ENCODE results near the gene MYL4.
A peak's percentile ranks its signal among the peaks of the same experiment; 100 is the strongest.

The MYL4 gene

DNA sequence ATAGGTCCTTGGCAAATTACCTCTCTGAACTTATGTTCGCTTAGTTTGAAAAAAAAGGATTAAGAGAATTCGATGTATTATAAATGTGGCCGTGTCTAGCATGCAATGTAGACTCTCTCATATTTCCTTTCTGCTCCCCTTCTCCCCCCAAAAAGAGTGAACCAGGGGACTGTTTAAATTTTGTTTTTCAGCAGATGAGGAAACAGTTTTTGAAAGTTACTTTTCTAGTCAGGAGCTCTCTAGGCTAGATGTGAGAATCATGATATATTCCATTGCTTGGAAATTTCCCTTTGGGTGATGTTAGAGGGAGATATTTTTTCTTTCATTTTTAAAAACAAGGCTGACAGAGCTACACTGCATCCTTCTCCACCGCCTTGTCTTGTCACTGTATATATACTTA, 18.9 kb upstream of the MYL4 start:
- no peaks in the 10 kb centered on the region for H3K27me3 ChIP-seq (ENCODE audit: control insufficient read depth in 5 of 5, insufficient read depth in 4 of 5, low read length in 5 of 5)
- H3K4me3 ChIP-seq (ENCODE audit: low read depth in 1 of 5, low read length in 5 of 5) = no peak overlapping the region
- peaks cover 0 to 30% (median 23%) of the 10 kb centered on the region in 5 donors for H3K4me1 ChIP-seq (ENCODE audit: control insufficient read depth in 5 of 5, insufficient read depth in 5 of 5, low read length in 5 of 5)
- H3K9me3 ChIP-seq (ENCODE audit: control insufficient read depth in 5 of 5, low read length in 5 of 5) = no peaks in the 10 kb centered on the region
- peak overlapping the region; percentile 99 for H3K27ac ChIP-seq (ENCODE audit: low read depth, low read length)
- peak overlapping the region in 1 of 5 donors; percentile 89 for H3K9ac ChIP-seq (ENCODE audit: low read length in 5 of 5)
- H3K36me3 ChIP-seq (ENCODE audit: control insufficient read depth in 5 of 5, insufficient read depth in 5 of 5, low read length in 5 of 5) = no peaks in the 10 kb centered on the region

DNA sequence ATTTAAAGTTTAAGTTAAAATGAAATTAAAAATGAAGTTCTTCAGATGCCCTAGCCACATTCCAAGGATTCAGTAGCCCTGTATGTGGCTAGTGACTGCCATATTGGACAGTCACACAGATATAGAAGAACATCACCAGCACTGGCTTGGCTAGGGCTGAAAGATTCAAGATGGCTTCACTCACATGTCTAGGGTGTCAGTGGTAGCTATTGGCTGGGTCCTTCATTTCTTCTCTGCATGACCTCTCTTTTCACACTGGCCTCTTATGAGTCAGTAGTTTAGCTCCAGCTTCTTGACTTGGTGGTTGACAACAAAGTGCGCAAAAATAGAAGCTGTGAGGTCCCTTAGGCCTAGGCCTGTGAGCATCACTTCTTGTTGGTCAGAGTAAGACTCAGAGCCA, 18.4 kb upstream of the MYL4 start:
- peaks cover 0 to 27% (median 19%) of the 10 kb centered on the region in 5 donors for H3K4me1 ChIP-seq (ENCODE audit: control insufficient read depth in 5 of 5, insufficient read depth in 5 of 5, low read length in 5 of 5)
- no peaks in the 10 kb centered on the region for H3K9me3 ChIP-seq (ENCODE audit: control insufficient read depth in 5 of 5, low read length in 5 of 5)
- H3K27me3 ChIP-seq (ENCODE audit: control insufficient read depth in 5 of 5, insufficient read depth in 4 of 5, low read length in 5 of 5) = no peaks in the 10 kb centered on the region
- no peak overlapping the region for H3K4me3 ChIP-seq (ENCODE audit: low read depth in 1 of 5, low read length in 5 of 5)
- H3K36me3 ChIP-seq (ENCODE audit: control insufficient read depth in 5 of 5, insufficient read depth in 5 of 5, low read length in 5 of 5) = no peaks in the 10 kb centered on the region
- no peak overlapping the region for H3K27ac ChIP-seq (ENCODE audit: low read depth, low read length)
- no peak overlapping the region for H3K9ac ChIP-seq (ENCODE audit: low read length in 5 of 5)

DNA sequence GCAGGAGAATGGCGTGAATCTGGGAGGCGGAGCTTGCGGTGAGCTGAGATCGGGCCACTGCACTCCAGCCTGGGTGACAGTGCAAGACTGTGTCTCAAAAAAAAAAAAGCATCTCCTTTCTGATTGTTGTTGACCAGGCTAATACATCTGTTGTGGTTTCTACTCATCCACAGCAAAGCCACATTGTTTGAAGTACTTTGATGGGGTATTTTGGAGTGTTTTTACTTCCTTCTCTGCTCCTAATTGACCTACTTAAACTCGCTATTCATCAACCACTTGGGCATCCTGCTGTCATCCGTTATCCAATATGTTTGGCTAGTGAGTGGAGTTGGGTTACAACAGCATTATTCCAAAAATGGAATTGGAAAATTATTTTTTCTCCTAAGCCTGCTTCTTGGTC, 16.6 kb upstream of the MYL4 start:
- no peak overlapping the region for H3K9ac ChIP-seq (ENCODE audit: low read length in 5 of 5)
- no peak overlapping the region for H3K4me3 ChIP-seq (ENCODE audit: low read depth in 1 of 5, low read length in 5 of 5)
- no peaks in the 10 kb centered on the region for H3K36me3 ChIP-seq (ENCODE audit: control insufficient read depth in 5 of 5, insufficient read depth in 5 of 5, low read length in 5 of 5)
- H3K27me3 ChIP-seq (ENCODE audit: control insufficient read depth in 5 of 5, insufficient read depth in 4 of 5, low read length in 5 of 5) = no peaks in the 10 kb centered on the region
- no peaks in the 10 kb centered on the region for H3K9me3 ChIP-seq (ENCODE audit: control insufficient read depth in 5 of 5, low read length in 5 of 5)
- H3K27ac ChIP-seq (ENCODE audit: low read depth, low read length) = no peak overlapping the region
- peaks cover 0 to 9% (median 7%) of the 10 kb centered on the region in 5 donors for H3K4me1 ChIP-seq (ENCODE audit: control insufficient read depth in 5 of 5, insufficient read depth in 5 of 5, low read length in 5 of 5)

DNA sequence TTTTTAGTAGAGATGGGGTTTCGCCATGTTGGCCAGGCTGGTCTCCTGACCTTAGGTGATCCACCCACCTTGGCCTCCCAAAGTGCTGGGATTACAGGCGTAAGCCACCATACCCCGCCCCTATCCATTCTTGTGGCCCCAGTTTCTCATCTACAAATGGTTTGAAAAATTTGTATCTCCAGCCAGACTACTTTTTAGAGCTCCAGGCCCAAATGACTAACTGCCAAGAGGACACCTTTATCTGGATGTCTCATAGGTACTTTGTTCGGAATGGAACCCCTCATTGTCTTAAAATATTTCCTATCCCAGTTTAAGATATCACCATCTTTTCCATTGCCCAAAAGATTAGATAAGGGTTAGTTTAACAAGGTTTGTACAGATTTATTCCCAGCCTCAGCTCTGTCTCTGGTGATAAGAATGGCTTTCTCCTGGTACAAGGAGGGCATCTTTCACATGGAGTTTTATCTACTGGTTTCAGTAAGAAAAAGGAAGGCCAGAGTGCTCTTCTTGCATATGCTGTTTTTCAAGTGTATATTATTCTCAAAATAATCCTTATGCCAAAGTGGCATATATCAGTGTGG, 15.1 kb upstream of the MYL4 start:
- Histone ChIP-seq H3K9ac (ENCODE audit: low read length in 5 of 5) (no peak overlapping the region), H3K4me3 (ENCODE audit: low read depth in 1 of 5, low read length in 5 of 5) (no peak overlapping the region), H3K36me3 (ENCODE audit: control insufficient read depth in 5 of 5, insufficient read depth in 5 of 5, low read length in 5 of 5) (no peaks in the 10 kb centered on the region), H3K4me1 (ENCODE audit: control insufficient read depth in 5 of 5, insufficient read depth in 5 of 5, low read length in 5 of 5) (no peaks in the 10 kb centered on the region), H3K27ac (ENCODE audit: low read depth, low read length) (no peak overlapping the region), H3K27me3 (ENCODE audit: control insufficient read depth in 5 of 5, insufficient read depth in 4 of 5, low read length in 5 of 5) (no peaks in the 10 kb centered on the region), H3K9me3 (ENCODE audit: control insufficient read depth in 5 of 5, low read length in 5 of 5) (no peaks in the 10 kb centered on the region)

DNA sequence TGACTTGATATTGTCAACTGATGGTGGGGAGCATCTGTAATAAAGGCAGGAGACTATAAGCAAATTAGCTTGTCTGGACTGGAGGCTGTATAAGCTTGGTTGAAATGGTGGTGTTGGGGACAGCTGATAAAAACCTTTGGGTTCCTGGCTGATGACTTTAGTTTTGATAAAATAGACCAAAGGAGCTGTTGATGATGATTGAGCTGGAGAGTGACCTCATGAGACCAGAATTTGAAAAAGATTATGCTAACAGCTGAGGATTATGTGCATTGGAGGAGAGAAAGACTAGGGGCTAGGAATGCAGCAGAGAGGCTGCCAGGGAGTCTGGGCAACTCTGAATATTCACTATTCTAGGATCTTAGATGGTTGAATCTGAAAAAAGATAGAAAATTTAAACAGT, 11.3 kb upstream of the MYL4 start:
- Histone ChIP-seq H3K36me3 (ENCODE audit: control insufficient read depth in 5 of 5, insufficient read depth in 5 of 5, low read length in 5 of 5) (no peaks in the 10 kb centered on the region), H3K9ac (ENCODE audit: low read length in 5 of 5) (no peak overlapping the region), H3K27me3 (ENCODE audit: control insufficient read depth in 5 of 5, insufficient read depth in 4 of 5, low read length in 5 of 5) (no peaks in the 10 kb centered on the region), H3K4me3 (ENCODE audit: low read depth in 1 of 5, low read length in 5 of 5) (no peak overlapping the region), H3K27ac (ENCODE audit: low read depth, low read length) (no peak overlapping the region), H3K9me3 (ENCODE audit: control insufficient read depth in 5 of 5, low read length in 5 of 5) (no peaks in the 10 kb centered on the region), H3K4me1 (ENCODE audit: control insufficient read depth in 5 of 5, insufficient read depth in 5 of 5, low read length in 5 of 5) (peaks cover 0 to 4% (median 0%) of the 10 kb centered on the region in 5 donors)

DNA sequence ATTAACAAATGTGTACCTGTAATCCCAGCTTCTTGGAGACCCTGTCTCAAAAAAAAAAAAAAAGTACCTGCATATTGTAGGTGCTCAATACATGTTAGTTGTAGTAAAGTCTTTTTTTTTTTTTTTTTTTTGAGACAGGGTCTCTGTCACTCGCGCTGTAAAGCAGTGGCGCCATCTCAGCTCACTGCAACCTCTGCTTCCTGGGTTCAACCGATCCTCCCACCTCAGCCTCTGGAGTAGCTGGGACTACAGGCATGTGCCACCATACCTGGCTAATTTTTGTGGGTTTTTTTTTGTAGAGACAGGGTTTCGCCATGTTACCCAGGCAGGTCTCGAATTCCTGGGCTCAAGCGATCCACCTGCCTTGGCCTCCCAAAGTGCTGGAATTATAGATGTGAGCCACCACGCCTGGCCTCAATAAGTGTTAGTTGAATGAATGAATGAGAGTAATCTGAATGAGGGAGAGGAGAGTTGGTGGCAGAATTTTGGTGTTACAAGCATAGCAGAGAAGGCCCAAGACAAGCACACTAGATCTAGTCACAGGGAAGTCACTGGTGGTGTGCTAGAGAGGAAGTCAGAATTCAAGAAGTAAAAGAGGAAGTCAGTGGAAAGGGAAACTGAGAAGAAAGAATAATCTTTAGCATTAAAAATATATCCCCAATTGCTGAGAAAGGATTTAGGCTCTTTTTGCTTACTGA, 9.4 kb upstream of the MYL4 start:
- Histone ChIP-seq H3K27ac (ENCODE audit: low read depth, low read length) (no peak overlapping the region), H3K4me1 (ENCODE audit: control insufficient read depth in 5 of 5, insufficient read depth in 5 of 5, low read length in 5 of 5) (peaks cover under 1 to 17% (median 13%) of the 10 kb centered on the region in 5 donors), H3K27me3 (ENCODE audit: control insufficient read depth in 5 of 5, insufficient read depth in 4 of 5, low read length in 5 of 5) (no peaks in the 10 kb centered on the region), H3K9ac (ENCODE audit: low read length in 5 of 5) (no peak overlapping the region), H3K36me3 (ENCODE audit: control insufficient read depth in 5 of 5, insufficient read depth in 5 of 5, low read length in 5 of 5) (no peaks in the 10 kb centered on the region), H3K4me3 (ENCODE audit: low read depth in 1 of 5, low read length in 5 of 5) (no peak overlapping the region), H3K9me3 (ENCODE audit: control insufficient read depth in 5 of 5, low read length in 5 of 5) (no peaks in the 10 kb centered on the region)

DNA sequence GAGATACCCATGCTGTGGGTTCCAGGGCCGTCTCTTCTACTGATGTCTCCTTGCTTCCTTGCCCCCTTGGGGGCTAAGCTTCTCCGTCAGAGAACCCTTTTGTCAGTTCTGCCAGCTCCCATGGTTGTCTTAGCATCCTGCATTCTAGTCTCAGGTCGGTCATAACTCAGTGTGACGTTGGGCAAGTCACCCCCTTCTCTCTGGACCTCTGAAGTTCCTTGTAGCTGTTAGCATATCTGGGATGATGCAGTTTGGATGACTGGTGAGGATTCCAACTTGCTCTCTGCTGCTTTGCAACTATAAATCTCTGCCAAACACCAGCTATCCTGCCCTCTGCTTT, 8.9 kb upstream of the MYL4 start:
- H3K9ac ChIP-seq (ENCODE audit: low read length in 5 of 5) = no peak overlapping the region
- no peak overlapping the region for H3K4me3 ChIP-seq (ENCODE audit: low read depth in 1 of 5, low read length in 5 of 5)

DNA sequence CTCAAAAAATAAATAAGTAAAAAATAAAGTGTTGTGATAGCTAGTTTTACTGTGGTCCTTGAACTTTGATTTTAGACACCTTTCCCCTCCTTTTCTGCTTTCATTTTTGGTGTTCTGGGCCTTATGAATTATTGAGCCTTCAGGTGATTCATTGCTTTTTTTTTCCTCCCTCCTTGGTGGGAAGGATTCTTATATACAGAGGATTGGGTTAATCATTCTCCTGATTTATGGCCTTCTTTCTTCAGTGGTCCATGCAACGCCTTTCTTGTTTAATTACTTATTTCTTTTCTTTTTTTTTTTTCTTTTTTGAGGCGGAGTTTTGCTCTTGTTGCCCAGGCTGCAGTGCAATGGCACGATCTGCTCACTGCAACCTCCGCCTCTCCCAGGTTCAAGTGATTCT, 8.0 kb upstream of the MYL4 start:
- Histone ChIP-seq H3K9me3 (ENCODE audit: control insufficient read depth in 5 of 5, low read length in 5 of 5) (no peaks in the 10 kb centered on the region), H3K27ac (ENCODE audit: low read depth, low read length) (no peak overlapping the region), H3K36me3 (ENCODE audit: control insufficient read depth in 5 of 5, insufficient read depth in 5 of 5, low read length in 5 of 5) (no peaks in the 10 kb centered on the region), H3K9ac (ENCODE audit: low read length in 5 of 5) (no peak overlapping the region), H3K27me3 (ENCODE audit: control insufficient read depth in 5 of 5, insufficient read depth in 4 of 5, low read length in 5 of 5) (no peaks in the 10 kb centered on the region), H3K4me3 (ENCODE audit: low read depth in 1 of 5, low read length in 5 of 5) (no peak overlapping the region), H3K4me1 (ENCODE audit: control insufficient read depth in 5 of 5, insufficient read depth in 5 of 5, low read length in 5 of 5) (peaks cover 4 to 31% (median 27%) of the 10 kb centered on the region in 5 donors)

More for the DNA sequence above, 8.9 kb upstream of the MYL4 start:
- Histone ChIP-seq H3K4me1 (ENCODE audit: control insufficient read depth in 5 of 5, insufficient read depth in 5 of 5, low read length in 5 of 5) (peaks cover 4 to 22% (median 18%) of the 10 kb centered on the region in 5 donors), H3K27ac (ENCODE audit: low read depth, low read length) (no peak overlapping the region), H3K27me3 (ENCODE audit: control insufficient read depth in 5 of 5, insufficient read depth in 4 of 5, low read length in 5 of 5) (no peaks in the 10 kb centered on the region), H3K36me3 (ENCODE audit: control insufficient read depth in 5 of 5, insufficient read depth in 5 of 5, low read length in 5 of 5) (no peaks in the 10 kb centered on the region), H3K9me3 (ENCODE audit: control insufficient read depth in 5 of 5, low read length in 5 of 5) (no peaks in the 10 kb centered on the region)

DNA sequence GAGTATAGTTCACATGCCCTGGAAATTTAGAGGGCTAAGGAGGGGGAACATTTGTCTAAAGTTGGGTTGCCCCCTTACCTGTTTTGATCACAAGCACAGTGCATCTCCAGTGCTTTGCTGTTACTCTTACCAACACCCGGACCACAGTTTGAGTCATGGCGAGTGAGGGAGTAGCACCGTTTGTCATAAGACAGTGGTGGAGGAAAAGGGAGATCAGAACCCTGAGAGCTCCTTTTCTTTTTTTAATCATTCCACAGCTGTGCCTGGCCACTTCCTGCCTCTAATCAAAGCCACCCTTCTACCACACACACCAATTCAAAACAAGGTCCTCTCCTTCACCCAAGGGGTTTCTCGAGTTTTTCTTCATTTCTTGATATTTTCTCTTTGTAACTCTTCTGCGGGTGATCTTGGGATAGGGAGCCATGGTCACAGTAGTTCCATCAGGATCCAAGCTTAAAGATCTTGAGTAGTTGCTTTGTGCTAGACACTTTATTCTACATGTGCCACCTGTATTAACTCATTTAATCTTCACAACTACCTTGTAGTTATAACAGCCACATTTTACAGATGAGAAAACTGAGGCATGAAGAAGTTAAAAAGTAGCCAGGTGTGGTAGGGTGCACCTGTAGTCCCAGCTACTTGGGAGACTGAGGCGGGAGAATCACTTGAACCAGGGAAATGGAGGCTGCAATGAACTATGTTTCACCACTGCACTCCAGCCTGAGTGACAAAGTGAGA, 5.0 kb upstream of the MYL4 start:
- H3K4me1 ChIP-seq (ENCODE audit: control insufficient read depth in 5 of 5, insufficient read depth in 5 of 5, low read length in 5 of 5) = peaks cover 4 to 39% (median 34%) of the 10 kb centered on the region in 5 donors
- H3K36me3 ChIP-seq (ENCODE audit: control insufficient read depth in 5 of 5, insufficient read depth in 5 of 5, low read length in 5 of 5) = no peaks in the 10 kb centered on the region
- no peaks in the 10 kb centered on the region for H3K9me3 ChIP-seq (ENCODE audit: control insufficient read depth in 5 of 5, low read length in 5 of 5)
- no peak overlapping the region for H3K9ac ChIP-seq (ENCODE audit: low read length in 5 of 5)
- peak overlapping the region in 1 of 5 donors; percentile 17 for H3K4me3 ChIP-seq (ENCODE audit: low read depth in 1 of 5, low read length in 5 of 5)
- peak overlapping the region; percentile 19 for H3K27ac ChIP-seq (ENCODE audit: low read depth, low read length)
- H3K27me3 ChIP-seq (ENCODE audit: control insufficient read depth in 5 of 5, insufficient read depth in 4 of 5, low read length in 5 of 5) = no peaks in the 10 kb centered on the region

DNA sequence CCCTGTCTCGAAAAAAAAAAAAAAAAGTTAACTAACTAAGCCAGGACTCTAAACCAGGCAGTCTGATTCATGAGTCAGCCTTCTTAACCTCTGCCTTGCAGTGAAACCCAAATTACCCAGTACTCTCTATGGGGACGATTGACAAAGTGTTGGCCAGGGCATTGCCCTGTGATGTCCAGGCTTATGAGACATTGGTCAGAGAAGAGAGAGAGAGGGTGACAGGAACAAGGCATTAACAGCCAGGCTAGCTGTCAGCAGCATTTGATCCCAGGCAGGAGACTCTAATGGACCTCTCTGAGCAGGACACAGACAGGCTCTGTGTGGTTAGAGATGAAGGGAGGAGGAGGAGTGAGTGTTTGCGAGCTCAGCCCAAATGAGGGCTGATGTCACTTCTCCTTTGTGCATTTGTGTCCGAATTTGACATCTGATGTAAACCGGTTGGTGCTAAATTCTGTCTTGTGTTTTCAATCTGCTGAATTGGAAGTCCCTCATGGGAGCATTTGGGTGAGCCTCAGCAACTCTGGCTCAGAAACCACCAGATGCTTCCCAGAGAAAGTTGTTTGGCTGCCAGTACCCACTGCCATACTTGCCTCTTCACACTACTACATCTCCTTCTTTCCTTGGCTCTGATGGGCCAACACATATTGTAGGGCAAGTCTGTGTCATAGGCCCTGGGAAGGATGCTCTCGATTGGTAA, 4.3 kb upstream of the MYL4 start:
- Histone ChIP-seq H3K36me3 (ENCODE audit: control insufficient read depth in 5 of 5, insufficient read depth in 5 of 5, low read length in 5 of 5) (no peaks in the 10 kb centered on the region), H3K9ac (ENCODE audit: low read length in 5 of 5) (peak overlapping the region in 2 of 5 donors; percentile 40 to 44), H3K4me3 (ENCODE audit: low read depth in 1 of 5, low read length in 5 of 5) (peak overlapping the region in 4 of 5 donors; percentile 13 to 46 (median 20)), H3K4me1 (ENCODE audit: control insufficient read depth in 5 of 5, insufficient read depth in 5 of 5, low read length in 5 of 5) (peaks cover 4 to 39% (median 34%) of the 10 kb centered on the region in 5 donors), H3K9me3 (ENCODE audit: control insufficient read depth in 5 of 5, low read length in 5 of 5) (no peaks in the 10 kb centered on the region), H3K27me3 (ENCODE audit: control insufficient read depth in 5 of 5, insufficient read depth in 4 of 5, low read length in 5 of 5) (no peaks in the 10 kb centered on the region), H3K27ac (ENCODE audit: low read depth, low read length) (peak overlapping the region; percentile 56)
